Gastrocnemius medialis (tissue), 4 donors: ENCODE data around the gene CELF4. TPM values are rescaled to one million over a fixed set of nuclear protein-coding genes. Genes with fewer than 3 reads are reported as not detected.

Experiments used
- ATAC-seq, 2 donors: fragments of 150-250 bp; one replicate each; pipeline ENCODE4 v1.9.1; 2016
- DNase-seq, 2 donors: peaks; one replicate each; pipeline ENCODE4 v3.0.0-alpha.2; 2019
- H3K27ac ChIP-seq, 4 donors: fragments of 200-600 bp; sonication (generic); 1 replicate in 1 of 4; 2 replicates in 3 of 4; pipeline ENCODE4 v1.5.1; 2016 to 2018; ENCODE audit warnings: mild to moderate bottlenecking in 2 of 4, moderate library complexity in 1 of 4
- H3K27me3 ChIP-seq, 3 donors: fragments of 200-600 bp; sonication (generic) in 2 of 3; 1 replicate in 1 of 3; 2 replicates in 2 of 3; pipeline versions ENCODE4 v1.5.1 to v1.6.0; 2016 to 2019; ENCODE audit warnings: mild to moderate bottlenecking in 1 of 3, moderate library complexity in 1 of 3
- H3K36me3 ChIP-seq, 2 donors: fragments of 200-600 bp; sonication (generic) in 1 of 2; one replicate each; pipeline ENCODE4 v1.5.1; 2017 to 2018
- H3K4me1 ChIP-seq, 2 donors: fragments of 200-600 bp; sonication (generic) in 1 of 2; one replicate each; pipeline ENCODE4 v1.5.1; 2016 to 2017; ENCODE audit warnings: mild to moderate bottlenecking in 2 of 2
- H3K4me3 ChIP-seq, 4 donors: fragments of 200-600 bp; sonication (generic) in 3 of 4; 1 replicate in 1 of 4; 2 replicates in 3 of 4; pipeline ENCODE4 v1.5.1; 2016 to 2019; ENCODE audit warnings: mild to moderate bottlenecking in 2 of 4
- H3K9me3 ChIP-seq, 3 donors: fragments of 200-600 bp; sonication (generic) in 2 of 3; 1 replicate in 1 of 3; 2 replicates in 2 of 3; pipeline ENCODE4 v1.5.1; 2016 to 2019
- POLR2A ChIP-seq, 2 donors: fragments of 450-650 bp; IDR thresholded peaks; one replicate each; pipeline ENCODE4 v1.6.1; 2017; ENCODE audit warnings: antibody characterized with exemption in 2 of 2, mild to moderate bottlenecking in 2 of 2, moderate library complexity in 2 of 2
- in situ Hi-C, 4 donors: fragments of 200-750 bp; cut with MboI; loops; one replicate each; pipeline versions ENCODE4 v1.15.0 to v1.8.0; 2017; ENCODE audit warnings: low sequenced_read_pairs in 4 of 4
- intact Hi-C: fragments of 100-400 bp; cut with DNase I; formaldehyde crosslinking; loops from one replicate; pipeline ENCODE4 v1.15.1; 2023; ENCODE audit warnings: low total_unique reads
- total RNA-seq, 4 donors: library from RNA; depleted of rRNA; stranded (reverse); fragments of >200 nt; gene quantifications; one replicate each; pipeline versions ENCODE4 v1.1.0 to v1.2.3, GENCODE V29; 2016
- TF ChIP-seq, protein P1 (sequence below), 5 experiments: fragments of 450-650 bp in 3 of 5; fragments of 200-600 bp in 2 of 5; sonication (generic) in 2 of 5; IDR thresholded peaks in 4 of 5; conservative IDR thresholded peaks in 1 of 5; 1 replicate in 4 of 5; 2 replicates in 1 of 5; pipeline ENCODE4 v1.5.1; 2016 to 2019; ENCODE audit warnings: antibody characterized with exemption in 5 of 5, mild to moderate bottlenecking in 3 of 5, moderate library complexity in 3 of 5

The CELF4 gene
- total RNA-seq, 4 donors from 2014 or later, result not detected

DNA sequence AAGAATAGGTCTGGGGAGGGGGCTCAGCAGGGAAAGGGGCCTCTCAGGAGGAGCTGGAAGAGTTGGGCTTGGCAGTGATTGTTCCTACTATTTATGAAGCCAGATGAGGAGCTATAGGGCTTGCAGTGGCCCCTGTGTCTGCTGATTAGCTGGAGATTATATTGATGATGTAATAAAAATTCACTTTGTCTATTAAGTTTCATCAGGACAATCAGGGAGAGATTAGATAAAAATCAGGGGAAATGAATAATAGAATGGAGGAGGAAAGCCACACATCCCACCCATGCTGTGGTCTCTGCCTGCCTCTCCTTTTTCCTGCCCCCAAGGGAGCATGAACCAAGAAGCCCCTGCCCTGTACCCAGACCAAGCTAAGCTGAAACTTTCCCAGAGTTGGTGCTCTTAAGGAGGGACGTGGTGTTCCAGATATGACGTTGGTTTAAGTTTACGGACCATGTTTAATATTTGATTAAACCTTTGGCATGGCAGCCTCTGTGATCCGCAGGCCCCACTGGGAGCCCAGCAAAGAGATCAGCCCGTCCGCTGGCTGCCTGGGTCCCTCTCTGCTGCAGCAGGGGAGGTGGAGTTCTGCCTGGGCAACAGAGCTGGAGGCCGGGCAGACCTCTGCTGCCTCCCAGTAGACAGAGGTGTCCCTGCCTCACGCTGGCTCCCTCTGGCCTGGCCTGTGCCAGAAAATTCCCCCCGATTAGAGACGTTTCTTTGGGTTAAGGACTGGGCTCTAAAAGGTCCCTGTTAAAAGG lies 15.3 kb downstream of the CELF4 start:
- TF ChIP-seq, protein P1, sequence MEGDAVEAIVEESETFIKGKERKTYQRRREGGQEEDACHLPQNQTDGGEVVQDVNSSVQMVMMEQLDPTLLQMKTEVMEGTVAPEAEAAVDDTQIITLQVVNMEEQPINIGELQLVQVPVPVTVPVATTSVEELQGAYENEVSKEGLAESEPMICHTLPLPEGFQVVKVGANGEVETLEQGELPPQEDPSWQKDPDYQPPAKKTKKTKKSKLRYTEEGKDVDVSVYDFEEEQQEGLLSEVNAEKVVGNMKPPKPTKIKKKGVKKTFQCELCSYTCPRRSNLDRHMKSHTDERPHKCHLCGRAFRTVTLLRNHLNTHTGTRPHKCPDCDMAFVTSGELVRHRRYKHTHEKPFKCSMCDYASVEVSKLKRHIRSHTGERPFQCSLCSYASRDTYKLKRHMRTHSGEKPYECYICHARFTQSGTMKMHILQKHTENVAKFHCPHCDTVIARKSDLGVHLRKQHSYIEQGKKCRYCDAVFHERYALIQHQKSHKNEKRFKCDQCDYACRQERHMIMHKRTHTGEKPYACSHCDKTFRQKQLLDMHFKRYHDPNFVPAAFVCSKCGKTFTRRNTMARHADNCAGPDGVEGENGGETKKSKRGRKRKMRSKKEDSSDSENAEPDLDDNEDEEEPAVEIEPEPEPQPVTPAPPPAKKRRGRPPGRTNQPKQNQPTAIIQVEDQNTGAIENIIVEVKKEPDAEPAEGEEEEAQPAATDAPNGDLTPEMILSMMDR (IDR thresholded peaks at IDR 0.05 in 4 of 5, conservative IDR thresholded peaks at IDR 0.05 in 1 of 5), result no peak
- no peak for TF ChIP-seq POLR2A (IDR thresholded peaks at IDR 0.05)
- ATAC-seq (no peak), DNase-seq (no peak)
- Histone ChIP-seq H3K27ac (no peak overlapping the region), H3K27me3 (peaks cover 0 to 3% (median 2%) of the 10 kb centered on the region in 3 donors), H3K9me3 (no peaks in the 10 kb centered on the region), H3K4me3 (no peak overlapping the region), H3K36me3 (no peaks in the 10 kb centered on the region), H3K4me1 (no peaks in the 10 kb centered on the region)
- in situ Hi-C loops (no loop called here), intact Hi-C loops (no loop called here)

DNA sequence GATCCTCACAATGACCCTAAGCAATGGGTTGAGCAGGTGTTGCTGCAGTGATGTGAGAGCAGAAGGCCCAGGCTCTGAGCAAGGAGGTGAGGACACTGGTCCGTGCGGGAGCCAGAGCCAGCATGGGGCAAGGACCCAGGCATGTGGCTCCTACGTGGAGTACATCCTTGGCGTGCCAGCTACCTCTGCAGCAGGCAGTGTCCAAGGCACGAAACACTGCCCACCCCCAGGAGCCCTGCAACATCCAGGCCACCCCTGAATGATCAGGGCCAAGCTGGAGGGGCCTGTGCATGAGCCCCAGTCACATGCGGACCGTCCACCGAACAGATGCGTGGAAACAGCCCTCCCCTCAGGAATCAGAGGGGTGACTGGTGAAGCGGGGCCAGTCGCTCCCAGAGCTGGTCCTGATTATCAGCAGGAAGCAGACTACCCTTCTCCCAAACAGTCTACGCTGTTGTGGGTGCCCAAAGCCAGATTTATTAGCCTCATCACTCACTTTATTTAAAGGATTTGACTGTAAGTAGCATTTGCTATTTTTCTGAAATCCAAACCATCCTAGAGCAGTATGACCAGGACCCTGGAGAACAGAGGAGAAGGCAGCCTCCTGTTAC lies 16.8 kb downstream of the CELF4 start:
- no peak for DNase-seq

DNA sequence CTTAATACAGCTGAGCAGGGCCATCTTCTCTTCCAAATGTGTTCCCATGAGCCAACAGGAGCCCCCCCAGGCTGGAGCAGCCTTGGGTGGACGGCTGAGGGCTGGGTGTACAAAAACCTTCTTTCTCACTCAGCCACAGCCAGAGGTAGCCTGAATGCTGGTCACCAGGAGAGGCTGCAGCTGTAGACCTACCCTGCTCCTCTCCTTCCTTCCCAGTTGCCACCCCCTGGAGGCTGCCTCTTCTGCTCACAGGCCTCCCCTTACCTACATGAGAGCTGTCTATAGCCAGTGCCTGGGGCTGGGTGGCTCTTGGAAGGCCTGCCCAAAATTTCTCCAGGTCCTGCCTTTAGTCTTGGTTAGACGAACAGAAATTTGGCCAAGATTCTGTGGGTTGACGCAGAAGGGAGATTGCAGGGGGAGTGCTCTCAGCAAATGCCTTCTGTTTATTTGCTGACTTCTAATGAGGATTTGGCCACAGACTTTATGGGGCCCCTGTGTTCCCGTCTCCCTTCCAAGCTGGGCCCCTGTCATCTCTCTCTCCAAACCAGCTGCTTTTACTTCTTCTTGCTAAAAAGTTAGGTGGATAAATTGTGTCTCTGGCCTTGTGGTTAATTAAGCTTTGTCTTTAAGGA lies 18.3 kb downstream of the CELF4 start:
- H3K9me3 ChIP-seq, result no peaks in the 10 kb centered on the region
- no peak for ATAC-seq
- no peak for DNase-seq
- H3K27ac ChIP-seq, result no peak overlapping the region
- H3K4me3 ChIP-seq, result no peak overlapping the region
- H3K27me3 ChIP-seq, result peaks cover 0 to 6% (median 2%) of the 10 kb centered on the region in 3 donors
- intact Hi-C loops (no loop called here), in situ Hi-C loops (loop anchor here in 1 of 4 donors (25.0 kb wide), 1 partner anchor 210 kb away; no protein-coding TSS in a partner anchor)
- TF ChIP-seq, protein P1 (IDR thresholded peaks at IDR 0.05 in 4 of 5, conservative IDR thresholded peaks at IDR 0.05 in 1 of 5), result no peak
- no peak for TF ChIP-seq POLR2A (IDR thresholded peaks at IDR 0.05)
- H3K4me1 ChIP-seq, result no peaks in the 10 kb centered on the region
- H3K36me3 ChIP-seq, result no peaks in the 10 kb centered on the region

More for the DNA sequence above, 16.8 kb downstream of the CELF4 start:
- no peaks in the 10 kb centered on the region for H3K9me3 ChIP-seq
- in situ Hi-C loops, result loop anchor here in 1 of 4 donors (25.0 kb wide), 1 partner anchor 211 kb away; no protein-coding TSS in a partner anchor
- H3K27ac ChIP-seq, result no peak overlapping the region
- H3K4me3 ChIP-seq, result no peak overlapping the region
- no peaks in the 10 kb centered on the region for H3K4me1 ChIP-seq
- ATAC-seq, result no peak
- TF ChIP-seq, protein P1 (IDR thresholded peaks at IDR 0.05 in 4 of 5, conservative IDR thresholded peaks at IDR 0.05 in 1 of 5), result no peak
- TF ChIP-seq POLR2A (IDR thresholded peaks at IDR 0.05), result no peak
- H3K27me3 ChIP-seq, result peaks cover 0 to 3% (median 2%) of the 10 kb centered on the region in 3 donors
- H3K36me3 ChIP-seq, result no peaks in the 10 kb centered on the region
- intact Hi-C loops, result no loop called here

DNA sequence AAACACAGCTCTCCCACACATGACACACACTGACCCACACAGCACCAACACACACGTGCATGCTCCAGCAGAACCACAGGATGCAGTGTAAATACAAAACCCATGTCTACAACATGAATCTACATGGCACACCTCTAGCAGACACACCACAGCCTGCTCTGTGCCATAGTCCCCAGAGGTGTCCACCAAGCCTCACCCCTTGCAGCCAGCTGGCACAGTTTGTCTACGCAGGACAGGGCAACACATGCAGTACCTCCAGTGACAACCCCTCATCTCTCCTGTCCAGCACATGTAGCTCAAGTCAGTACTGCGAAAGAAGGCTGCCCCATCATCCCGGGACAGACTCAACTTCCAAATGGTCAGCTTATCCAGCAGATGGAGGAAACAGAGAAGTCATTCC lies 18.9 kb downstream of the CELF4 start:
- H3K27me3 ChIP-seq, result peaks cover 0 to 6% (median 2%) of the 10 kb centered on the region in 3 donors
- in situ Hi-C loops, result loop anchor here in 1 of 4 donors (25.0 kb wide), 1 partner anchor 209 kb away; no protein-coding TSS in a partner anchor
- TF ChIP-seq POLR2A (IDR thresholded peaks at IDR 0.05), result no peak
- TF ChIP-seq, protein P1 (IDR thresholded peaks at IDR 0.05 in 4 of 5, conservative IDR thresholded peaks at IDR 0.05 in 1 of 5), result no peak

More for the DNA sequence above, 18.9 kb downstream of the CELF4 start:
- Histone ChIP-seq H3K4me1 (no peaks in the 10 kb centered on the region), H3K27ac (no peak overlapping the region), H3K9me3 (no peaks in the 10 kb centered on the region), H3K4me3 (no peak overlapping the region), H3K36me3 (no peaks in the 10 kb centered on the region)
- ATAC-seq (no peak), DNase-seq (no peak)
- intact Hi-C loops, result no loop called here
